Endothelial cell of umbilical vein (primary cell): ENCODE measurements around the gene P3H2.

Experiments used
- EZH2 ChIP-seq: IDR thresholded peaks from 2 replicates; pipeline ENCODE4 v1.6.1; 2012; ENCODE audit warnings: borderline replicate concordance, low read depth, mild to moderate bottlenecking, moderate library complexity, low read length, inconsistent platforms; ENCODE audit not compliant: severe bottlenecking
- JUN ChIP-seq: IDR thresholded peaks from 2 replicates; pipeline ENCODE4 v1.6.1; 2011; ENCODE audit warnings: borderline replicate concordance, low read depth; ENCODE audit not compliant: insufficient read length, insufficient read depth
- MYC ChIP-seq: IDR thresholded peaks from one replicate; pipeline ENCODE4 v1.6.1; 2011; ENCODE audit warnings: mild to moderate bottlenecking, low read depth, low read length
- POLR2A ChIP-seq: IDR thresholded peaks from 2 replicates; pipeline ENCODE4 v1.6.1; 2012; ENCODE audit warnings: low read depth, mild to moderate bottlenecking, control low read depth, low read length
- TF ChIP-seq, protein P1 (sequence below), 2 donors: IDR thresholded peaks; 1 replicate in 1 of 2; 2 replicates in 1 of 2; pipeline ENCODE4 v1.5.1; 2011; ENCODE audit warnings: low read length in 2 of 2, mild to moderate bottlenecking in 2 of 2, moderate library complexity in 2 of 2, control low read depth in 1 of 2, inconsistent platforms in 1 of 2, low read depth in 1 of 2; ENCODE audit not compliant: insufficient read depth in 1 of 2; ENCODE audit errors: extremely low read depth in 1 of 2
- TF ChIP-seq, protein P2 (sequence below): IDR thresholded peaks from 2 replicates; pipeline ENCODE4 v1.6.1; 2011; ENCODE audit not compliant: insufficient read depth, insufficient read length

DNA sequence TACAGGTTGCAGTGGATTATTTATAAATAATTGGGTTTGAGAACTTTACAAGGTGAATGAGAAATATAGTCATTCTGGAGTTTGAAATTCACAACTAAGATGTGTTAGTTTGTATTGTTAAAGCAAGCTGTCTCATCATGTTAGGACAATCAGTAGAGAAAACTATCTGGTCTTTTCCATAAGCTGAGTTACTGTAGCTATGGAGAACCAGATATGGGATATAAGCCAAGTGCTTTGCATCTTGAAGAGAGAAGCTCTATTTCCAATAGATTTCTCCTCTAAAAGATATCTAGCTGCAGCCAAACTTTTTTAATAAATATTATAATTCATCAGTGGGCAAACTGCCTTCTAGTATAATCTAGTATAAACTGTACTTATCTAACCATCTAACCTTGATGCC lies 11.3 kb downstream of the P3H2 start:
- TF ChIP-seq, protein P1, sequence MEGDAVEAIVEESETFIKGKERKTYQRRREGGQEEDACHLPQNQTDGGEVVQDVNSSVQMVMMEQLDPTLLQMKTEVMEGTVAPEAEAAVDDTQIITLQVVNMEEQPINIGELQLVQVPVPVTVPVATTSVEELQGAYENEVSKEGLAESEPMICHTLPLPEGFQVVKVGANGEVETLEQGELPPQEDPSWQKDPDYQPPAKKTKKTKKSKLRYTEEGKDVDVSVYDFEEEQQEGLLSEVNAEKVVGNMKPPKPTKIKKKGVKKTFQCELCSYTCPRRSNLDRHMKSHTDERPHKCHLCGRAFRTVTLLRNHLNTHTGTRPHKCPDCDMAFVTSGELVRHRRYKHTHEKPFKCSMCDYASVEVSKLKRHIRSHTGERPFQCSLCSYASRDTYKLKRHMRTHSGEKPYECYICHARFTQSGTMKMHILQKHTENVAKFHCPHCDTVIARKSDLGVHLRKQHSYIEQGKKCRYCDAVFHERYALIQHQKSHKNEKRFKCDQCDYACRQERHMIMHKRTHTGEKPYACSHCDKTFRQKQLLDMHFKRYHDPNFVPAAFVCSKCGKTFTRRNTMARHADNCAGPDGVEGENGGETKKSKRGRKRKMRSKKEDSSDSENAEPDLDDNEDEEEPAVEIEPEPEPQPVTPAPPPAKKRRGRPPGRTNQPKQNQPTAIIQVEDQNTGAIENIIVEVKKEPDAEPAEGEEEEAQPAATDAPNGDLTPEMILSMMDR (IDR thresholded peaks at IDR 0.05; ENCODE audit: extremely low read depth in 1 of 2, insufficient read depth in 1 of 2, low read depth in 1 of 2, low read length in 2 of 2): no peak
- TF ChIP-seq EZH2: no peak
- no peak for TF ChIP-seq MYC
- TF ChIP-seq POLR2A: no peak
- no peak for TF ChIP-seq JUN
- TF ChIP-seq, protein P2, sequence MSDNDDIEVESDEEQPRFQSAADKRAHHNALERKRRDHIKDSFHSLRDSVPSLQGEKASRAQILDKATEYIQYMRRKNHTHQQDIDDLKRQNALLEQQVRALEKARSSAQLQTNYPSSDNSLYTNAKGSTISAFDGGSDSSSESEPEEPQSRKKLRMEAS: no peak
